Transverse colon (tissue), 4 donors: ENCODE data around the gene PIM1. TPM values are rescaled to one million over a fixed set of nuclear protein-coding genes. Genes with fewer than 3 reads are reported as not detected.

Source experiments
- DNase-seq: peaks from one replicate; pipeline ENCODE4 v3.0.0-alpha.2; 2019
- H3K27ac ChIP-seq, 4 donors: fragments of 200-600 bp; sonication (generic); 2 replicates each; pipeline ENCODE4 v1.5.1; 2016 to 2018; ENCODE audit warnings: inconsistent platforms in 4 of 4
- H3K27me3 ChIP-seq: fragments of 200-600 bp; sonication (generic); 2 replicates; pipeline ENCODE4 v1.5.1; 2017; ENCODE audit warnings: inconsistent platforms
- H3K36me3 ChIP-seq, 4 donors: fragments of 200-600 bp; sonication (generic); 2 replicates each; pipeline ENCODE4 v1.5.1; 2017 to 2019; ENCODE audit warnings: inconsistent platforms in 4 of 4
- H3K4me1 ChIP-seq, 4 donors: fragments of 200-600 bp; sonication (generic); 2 replicates each; pipeline ENCODE4 v1.5.1; 2017 to 2020; ENCODE audit warnings: inconsistent platforms in 4 of 4
- H3K4me3 ChIP-seq, 4 donors: fragments of 200-600 bp; sonication (generic); 1 replicate in 1 of 4; 2 replicates in 3 of 4; pipeline versions ENCODE4 v1.5.1 to v1.6.1; 2017 to 2019; ENCODE audit warnings: inconsistent platforms in 4 of 4
- H3K9me3 ChIP-seq, 2 donors: fragments of 200-600 bp; sonication (generic); 2 replicates each; pipeline ENCODE4 v1.5.1; 2017 to 2019; ENCODE audit warnings: inconsistent platforms in 2 of 2
- CTCF ChIP-seq, 5 experiments: fragments of 200-600 bp in 3 of 5; fragments of 450-650 bp in 2 of 5; sonication (generic) in 3 of 5; IDR thresholded peaks; 1 replicate in 2 of 5; 2 replicates in 3 of 5; pipeline ENCODE4 v1.5.1; 2016 to 2017; ENCODE audit warnings: antibody characterized with exemption in 5 of 5, inconsistent platforms in 3 of 5, mild to moderate bottlenecking in 2 of 5, moderate library complexity in 1 of 5
- EP300 ChIP-seq: sonication (generic); formaldehyde crosslinking; IDR thresholded peaks from one replicate; pipeline ENCODE4 v1.6.1; 2017; ENCODE audit warnings: antibody characterized with exemption, low read depth
- POLR2A ChIP-seq: fragments of 450-650 bp; IDR thresholded peaks from one replicate; pipeline ENCODE4 v1.6.1; 2016; ENCODE audit warnings: antibody characterized with exemption, mild to moderate bottlenecking, moderate library complexity
- POLR2AphosphoS5 ChIP-seq, 3 donors: sonication (generic); formaldehyde crosslinking; IDR thresholded peaks; one replicate each; pipeline ENCODE4 v1.6.1; 2016; ENCODE audit warnings: antibody characterized with exemption in 3 of 3
- WGBS, 2 donors: methylation state at CpG; one replicate each; pipeline ENCODE4 v1.1.5; 2018; ENCODE audit warnings: low coverage in 1 of 2; 5-methylcytosine and 5-hydroxymethylcytosine counted together
- in situ Hi-C, 4 donors: fragments of 200-750 bp; cut with MboI; loops; one replicate each; pipeline versions ENCODE4 v1.15.0 to v1.15.1; 2017; ENCODE audit warnings: low sequenced_read_pairs in 3 of 4, low pct_ligation_motif_present in 1 of 4, low pct_unique_long_range_greater_than_20kb in 1 of 4
- intact Hi-C: fragments of 100-400 bp; cut with DNase I; formaldehyde crosslinking; loops from one replicate; pipeline ENCODE4 v1.15.1; 2023; ENCODE audit warnings: low total_unique reads
- total RNA-seq, 4 donors: library from RNA; depleted of rRNA; stranded (reverse); fragments of >200 nt; gene quantifications; one replicate each; pipeline ENCODE4 v1.1.0, GENCODE V29; 2016

PIM1 gene
- total RNA-seq, 4 donors from 2014 or later = 6.8 to 102 (median 24.0) TPM

GRCh38 chr6:37139230-37139962, 30.6 kb upstream of the PIM1 start:
- no peak for DNase-seq
- intact Hi-C loops = no loop called here
- TF ChIP-seq EP300 = no peak
- TF ChIP-seq CTCF (IDR thresholded peaks at IDR 0.05) = no peak
- no peaks in the 10 kb centered on the region for H3K9me3 ChIP-seq
- no peak overlapping the region for H3K4me3 ChIP-seq
- peak overlapping the region in 1 of 4 donors; percentile 88 for H3K27ac ChIP-seq
- no peaks in the 10 kb centered on the region for H3K36me3 ChIP-seq
- H3K4me1 ChIP-seq = peaks cover 22 to 48% (median 33%) of the 10 kb centered on the region in 4 donors
- 90% methylated on average over 5 of the region's 5 CpGs; no CpG with 5 or more reads in 1 of the 2 donors for WGBS, 2 donors
- H3K27me3 ChIP-seq = no peaks in the 10 kb centered on the region
- in situ Hi-C loops = no loop called here

- in situ Hi-C loops = no loop called here
- H3K36me3 ChIP-seq = no peaks in the 10 kb centered on the region
- H3K27ac ChIP-seq = peak overlapping the region in 2 of 4 donors; percentile 69 to 78
- no peak for DNase-seq
- no peaks in the 10 kb centered on the region for H3K27me3 ChIP-seq
- no peak overlapping the region for H3K4me3 ChIP-seq
- intact Hi-C loops = no loop called here
- TF ChIP-seq POLR2A (no peak), EP300 (no peak), CTCF (IDR thresholded peaks at IDR 0.05) (no peak), POLR2AphosphoS5 (IDR thresholded peaks at IDR 0.05) (no peak)
- 85 to 100% methylated on average over 2 to 3 of the region's 3 CpGs for WGBS, 2 donors
- peaks cover 16 to 41% (median 25%) of the 10 kb centered on the region in 4 donors for H3K4me1 ChIP-seq
- H3K9me3 ChIP-seq = no peaks in the 10 kb centered on the region
Measured at GRCh38 chr6:37140145-37140544, 29.8 kb upstream of the PIM1 start.

GRCh38 chr6:37141281-37142049, 28.5 kb upstream of the PIM1 start:
- no peaks in the 10 kb centered on the region for H3K9me3 ChIP-seq
- no peak for DNase-seq
- H3K27ac ChIP-seq = peak overlapping the region; percentile 63 to 78 (median 68)
- in situ Hi-C loops (no loop called here), intact Hi-C loops (no loop called here)
- no peaks in the 10 kb centered on the region for H3K27me3 ChIP-seq
- TF ChIP-seq POLR2A (no peak), EP300 (no peak), POLR2AphosphoS5 (IDR thresholded peaks at IDR 0.05) (no peak), CTCF (IDR thresholded peaks at IDR 0.05) (no peak)
- H3K4me3 ChIP-seq = no peak overlapping the region
- WGBS, 2 donors = 58 to 82% methylated on average over 3 to 5 of the region's 5 CpGs
- peaks cover 9 to 28% (median 19%) of the 10 kb centered on the region in 4 donors for H3K4me1 ChIP-seq
- no peaks in the 10 kb centered on the region for H3K36me3 ChIP-seq

GRCh38 chr6:37142050-37142614, 27.8 kb upstream of the PIM1 start:
- Histone ChIP-seq H3K9me3 (no peaks in the 10 kb centered on the region), H3K4me3 (no peak overlapping the region), H3K27me3 (no peaks in the 10 kb centered on the region), H3K4me1 (peaks cover 7 to 21% (median 12%) of the 10 kb centered on the region in 4 donors), H3K27ac (peak overlapping the region; percentile 63 to 78 (median 68)), H3K36me3 (no peaks in the 10 kb centered on the region)
- no peak for TF ChIP-seq POLR2AphosphoS5 (IDR thresholded peaks at IDR 0.05)
- no peak for TF ChIP-seq EP300
- TF ChIP-seq POLR2A = no peak
- TF ChIP-seq CTCF (IDR thresholded peaks at IDR 0.05) = no peak
- in situ Hi-C loops = no loop called here
- intact Hi-C loops = no loop called here
- WGBS, 2 donors = 33 to 56% methylated on average over 4 of the region's 4 CpGs
- DNase-seq = no peak
